ENCODE data around the gene TRRAP.

DNA sequence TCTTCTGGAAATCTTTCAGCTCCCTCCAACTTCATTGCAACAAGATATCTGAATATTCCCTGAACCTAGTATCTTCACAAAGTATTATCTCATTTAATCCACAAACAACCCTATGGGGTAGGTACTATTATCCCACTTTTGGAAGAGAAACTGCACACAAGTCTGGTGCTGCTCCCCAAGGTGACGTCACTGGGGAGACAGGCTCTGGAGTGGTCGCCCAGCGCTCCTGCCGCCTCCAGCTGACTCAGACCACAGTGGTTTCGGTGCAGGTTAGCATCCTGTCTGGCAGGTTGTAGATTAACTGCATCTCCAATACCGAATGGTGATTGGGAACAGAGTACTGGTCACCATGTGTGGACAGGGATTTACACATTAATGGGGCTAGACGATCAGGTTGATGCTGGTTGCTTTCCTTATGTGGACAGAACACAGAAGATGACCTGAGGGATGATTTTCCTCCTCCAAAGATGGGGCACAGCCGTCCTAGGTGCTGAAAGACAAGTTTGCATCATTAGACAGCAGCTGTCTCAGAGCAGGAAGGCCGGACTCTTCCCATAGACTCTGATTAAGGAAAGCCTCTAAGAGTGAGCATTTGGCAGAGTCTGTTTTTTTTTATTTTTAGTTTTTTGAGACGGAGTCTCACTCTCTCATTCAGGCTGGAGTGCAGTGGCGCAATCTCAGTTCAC is 128.6 kb downstream of the TRRAP start:
- TF ChIP-seq TAF1 (IDR thresholded peaks at IDR 0.05; ENCODE audit: low read depth) (no peak), EZH2 (IDR thresholded peaks at IDR 0.05; ENCODE audit: borderline replicate concordance, insufficient read depth, low read length, poor library complexity, severe bottlenecking) (no peak), POLR2AphosphoS5 (IDR thresholded peaks at IDR 0.05) (no peak)
- TF ChIP-seq, protein P1, sequence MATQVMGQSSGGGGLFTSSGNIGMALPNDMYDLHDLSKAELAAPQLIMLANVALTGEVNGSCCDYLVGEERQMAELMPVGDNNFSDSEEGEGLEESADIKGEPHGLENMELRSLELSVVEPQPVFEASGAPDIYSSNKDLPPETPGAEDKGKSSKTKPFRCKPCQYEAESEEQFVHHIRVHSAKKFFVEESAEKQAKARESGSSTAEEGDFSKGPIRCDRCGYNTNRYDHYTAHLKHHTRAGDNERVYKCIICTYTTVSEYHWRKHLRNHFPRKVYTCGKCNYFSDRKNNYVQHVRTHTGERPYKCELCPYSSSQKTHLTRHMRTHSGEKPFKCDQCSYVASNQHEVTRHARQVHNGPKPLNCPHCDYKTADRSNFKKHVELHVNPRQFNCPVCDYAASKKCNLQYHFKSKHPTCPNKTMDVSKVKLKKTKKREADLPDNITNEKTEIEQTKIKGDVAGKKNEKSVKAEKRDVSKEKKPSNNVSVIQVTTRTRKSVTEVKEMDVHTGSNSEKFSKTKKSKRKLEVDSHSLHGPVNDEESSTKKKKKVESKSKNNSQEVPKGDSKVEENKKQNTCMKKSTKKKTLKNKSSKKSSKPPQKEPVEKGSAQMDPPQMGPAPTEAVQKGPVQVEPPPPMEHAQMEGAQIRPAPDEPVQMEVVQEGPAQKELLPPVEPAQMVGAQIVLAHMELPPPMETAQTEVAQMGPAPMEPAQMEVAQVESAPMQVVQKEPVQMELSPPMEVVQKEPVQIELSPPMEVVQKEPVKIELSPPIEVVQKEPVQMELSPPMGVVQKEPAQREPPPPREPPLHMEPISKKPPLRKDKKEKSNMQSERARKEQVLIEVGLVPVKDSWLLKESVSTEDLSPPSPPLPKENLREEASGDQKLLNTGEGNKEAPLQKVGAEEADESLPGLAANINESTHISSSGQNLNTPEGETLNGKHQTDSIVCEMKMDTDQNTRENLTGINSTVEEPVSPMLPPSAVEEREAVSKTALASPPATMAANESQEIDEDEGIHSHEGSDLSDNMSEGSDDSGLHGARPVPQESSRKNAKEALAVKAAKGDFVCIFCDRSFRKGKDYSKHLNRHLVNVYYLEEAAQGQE (IDR thresholded peaks at IDR 0.05; ENCODE audit: borderline replicate concordance), result no peak
- TF ChIP-seq, protein P2, sequence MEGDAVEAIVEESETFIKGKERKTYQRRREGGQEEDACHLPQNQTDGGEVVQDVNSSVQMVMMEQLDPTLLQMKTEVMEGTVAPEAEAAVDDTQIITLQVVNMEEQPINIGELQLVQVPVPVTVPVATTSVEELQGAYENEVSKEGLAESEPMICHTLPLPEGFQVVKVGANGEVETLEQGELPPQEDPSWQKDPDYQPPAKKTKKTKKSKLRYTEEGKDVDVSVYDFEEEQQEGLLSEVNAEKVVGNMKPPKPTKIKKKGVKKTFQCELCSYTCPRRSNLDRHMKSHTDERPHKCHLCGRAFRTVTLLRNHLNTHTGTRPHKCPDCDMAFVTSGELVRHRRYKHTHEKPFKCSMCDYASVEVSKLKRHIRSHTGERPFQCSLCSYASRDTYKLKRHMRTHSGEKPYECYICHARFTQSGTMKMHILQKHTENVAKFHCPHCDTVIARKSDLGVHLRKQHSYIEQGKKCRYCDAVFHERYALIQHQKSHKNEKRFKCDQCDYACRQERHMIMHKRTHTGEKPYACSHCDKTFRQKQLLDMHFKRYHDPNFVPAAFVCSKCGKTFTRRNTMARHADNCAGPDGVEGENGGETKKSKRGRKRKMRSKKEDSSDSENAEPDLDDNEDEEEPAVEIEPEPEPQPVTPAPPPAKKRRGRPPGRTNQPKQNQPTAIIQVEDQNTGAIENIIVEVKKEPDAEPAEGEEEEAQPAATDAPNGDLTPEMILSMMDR (IDR thresholded peaks at IDR 0.05; ENCODE audit: poor library complexity, severe bottlenecking), result no peak

Measured in neural cell (in vitro differentiated cells).